NCI-H82 treated with DMSO at 0.1 percent for 48 hours (cell line): ENCODE data around the gene RAB27B.

Source experiments
- DNase-seq: peaks from one replicate; lab custom pipeline; 2025; ENCODE audit not compliant: unreplicated experiment; lab: John Stamatoyannopoulos, UW

Gene RAB27B

GRCh38 chr18:54859667-54860421 is 31.6 kb downstream of the RAB27B start:
- no peak for DNase-seq

- no peak for DNase-seq
These were observed 32.7 kb downstream of the RAB27B start for GRCh38 chr18:54860941-54861340.

DNA sequence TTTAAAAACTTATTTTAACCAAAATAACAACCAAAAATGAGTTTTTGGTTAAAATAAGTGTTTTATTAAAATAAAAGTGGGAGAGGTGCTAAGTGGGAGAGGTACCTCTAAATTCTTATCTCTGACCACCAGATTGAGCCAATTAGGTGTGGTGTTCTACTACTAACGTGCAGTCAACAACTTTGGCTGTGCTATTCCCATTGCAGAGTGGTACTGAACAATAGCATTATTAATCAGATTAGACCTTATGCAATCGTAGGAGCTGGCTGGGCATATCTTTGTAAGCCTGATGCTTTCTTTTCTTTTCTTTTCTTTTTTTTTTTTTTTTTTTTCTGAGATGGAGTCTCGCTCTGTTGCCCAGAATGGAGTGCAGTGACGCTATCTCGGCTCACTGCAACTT is 38.9 kb downstream of the RAB27B start:
- no peak for DNase-seq

DNA sequence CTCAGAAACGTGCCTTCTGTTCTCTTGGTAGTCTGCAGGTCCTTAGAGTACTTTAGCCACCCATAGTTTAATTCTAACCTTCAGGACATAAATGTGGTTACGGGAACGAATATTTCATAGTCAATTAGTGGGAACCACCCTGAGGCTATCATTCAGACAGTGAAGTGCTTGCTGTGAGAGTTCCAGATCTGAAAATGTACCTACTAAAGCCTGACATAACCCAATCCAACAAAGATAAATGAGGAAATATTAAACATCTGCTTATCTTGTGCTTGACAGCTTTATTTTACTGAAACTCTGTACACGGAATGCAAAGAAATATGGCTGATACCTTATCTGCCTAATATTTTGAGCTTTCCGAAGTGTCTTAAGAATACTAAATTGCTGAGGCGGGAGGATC is 43.0 kb downstream of the RAB27B start:
- DNase-seq: no peak

GRCh38 chr18:54872681-54873080 is 44.4 kb downstream of the RAB27B start:
- no peak for DNase-seq

DNA sequence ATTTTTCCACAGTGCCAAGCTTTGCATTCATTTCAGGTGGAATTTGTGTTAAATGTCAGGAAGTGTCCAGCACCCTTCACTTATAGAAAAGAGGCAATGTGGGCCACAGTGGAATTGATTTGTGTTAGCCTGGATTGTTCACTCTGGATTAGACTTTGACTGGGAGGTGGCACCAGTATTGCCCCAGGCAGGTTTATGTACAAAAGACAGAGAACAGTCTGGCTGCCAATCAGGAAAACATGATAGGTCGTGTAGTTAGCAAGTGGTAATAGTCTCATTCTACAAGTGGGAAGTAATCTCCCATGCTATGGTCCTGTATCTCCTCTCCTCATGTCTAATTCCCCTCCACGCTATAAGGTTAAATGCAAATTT is 45.6 kb downstream of the RAB27B start:
- no peak for DNase-seq

DNA sequence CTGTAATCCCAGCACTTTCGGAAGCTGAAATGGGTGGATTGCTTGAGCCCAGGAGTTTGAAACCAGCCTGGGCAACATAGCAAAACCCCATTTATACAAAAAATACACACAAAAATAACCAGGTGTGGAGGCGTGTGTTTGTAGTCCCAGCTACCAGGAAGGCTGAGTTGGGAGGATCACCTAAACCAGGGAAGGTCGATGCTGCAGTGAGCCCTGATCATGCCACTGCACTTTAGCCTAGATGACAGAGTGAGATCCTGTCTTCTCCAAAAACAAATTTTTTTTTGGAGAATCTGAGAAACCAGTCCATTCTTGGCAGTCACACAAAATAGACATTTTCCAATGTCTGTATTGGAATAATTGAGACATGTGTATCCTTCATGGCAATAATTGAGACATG is 46.8 kb downstream of the RAB27B start:
- DNase-seq: no peak

GRCh38 chr18:54877076-54877475 is 48.8 kb downstream of the RAB27B start:
- no peak for DNase-seq

DNA sequence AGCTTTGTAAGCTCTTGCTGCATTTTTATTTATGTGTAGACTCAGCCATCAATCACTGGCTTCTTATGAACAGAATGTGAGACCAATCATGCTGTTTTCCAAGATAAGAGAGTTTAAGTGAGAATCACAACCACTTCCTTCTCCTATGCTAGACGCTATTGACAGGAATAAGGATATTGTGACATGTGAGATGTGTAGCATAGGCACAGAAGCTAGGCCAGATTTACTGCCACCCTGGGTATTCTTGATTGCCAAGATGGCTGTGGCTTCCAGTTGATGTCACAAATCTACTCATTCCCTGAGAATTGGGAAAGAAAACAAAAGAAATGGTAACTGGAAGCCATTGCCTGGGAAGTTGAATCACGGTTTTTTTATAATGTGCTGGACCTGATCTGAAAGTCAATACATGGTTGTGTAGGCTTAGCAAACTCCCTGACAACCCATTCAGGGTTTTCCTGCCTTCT is 49.9 kb downstream of the RAB27B start:
- DNase-seq: no peak

GRCh38 chr18:54878659-54879358 is 50.5 kb downstream of the RAB27B start:
- DNase-seq: no peak

- no peak for DNase-seq
These were observed 51.4 kb downstream of the RAB27B start for GRCh38 chr18:54879691-54880090.

DNA sequence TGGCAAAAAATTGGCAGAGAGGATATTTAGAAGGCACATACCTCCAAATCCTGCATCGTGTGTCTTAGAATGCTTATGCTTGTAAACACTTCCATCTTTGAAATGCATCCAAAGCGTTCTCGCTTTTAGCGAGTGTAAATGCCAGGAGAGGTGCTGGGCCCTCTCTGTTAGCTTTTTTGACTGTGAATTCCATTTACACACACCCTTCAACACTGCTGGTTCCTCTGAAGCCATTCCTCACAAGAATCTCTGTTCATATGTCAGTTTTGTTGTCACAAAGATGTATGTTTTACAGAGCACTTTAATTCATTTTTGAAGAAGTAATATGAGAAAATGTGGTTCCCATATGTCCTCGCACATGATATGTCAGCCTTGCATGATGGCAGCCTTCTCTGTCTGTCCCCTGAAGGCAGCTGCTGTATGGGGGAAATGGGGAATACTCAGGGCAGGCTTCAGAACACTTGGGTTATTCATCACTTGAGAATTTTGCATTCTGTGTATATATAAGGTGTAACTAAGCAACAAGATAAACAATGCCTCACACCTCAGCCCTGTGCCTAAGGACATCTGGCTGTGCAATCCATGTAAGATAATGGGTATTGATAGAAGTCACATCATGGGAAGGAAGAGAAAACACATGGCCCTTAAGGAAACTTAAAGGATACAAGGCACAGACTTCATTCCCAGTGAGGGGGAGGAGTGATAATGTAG is 52.3 kb downstream of the RAB27B start:
- DNase-seq: no peak

DNA sequence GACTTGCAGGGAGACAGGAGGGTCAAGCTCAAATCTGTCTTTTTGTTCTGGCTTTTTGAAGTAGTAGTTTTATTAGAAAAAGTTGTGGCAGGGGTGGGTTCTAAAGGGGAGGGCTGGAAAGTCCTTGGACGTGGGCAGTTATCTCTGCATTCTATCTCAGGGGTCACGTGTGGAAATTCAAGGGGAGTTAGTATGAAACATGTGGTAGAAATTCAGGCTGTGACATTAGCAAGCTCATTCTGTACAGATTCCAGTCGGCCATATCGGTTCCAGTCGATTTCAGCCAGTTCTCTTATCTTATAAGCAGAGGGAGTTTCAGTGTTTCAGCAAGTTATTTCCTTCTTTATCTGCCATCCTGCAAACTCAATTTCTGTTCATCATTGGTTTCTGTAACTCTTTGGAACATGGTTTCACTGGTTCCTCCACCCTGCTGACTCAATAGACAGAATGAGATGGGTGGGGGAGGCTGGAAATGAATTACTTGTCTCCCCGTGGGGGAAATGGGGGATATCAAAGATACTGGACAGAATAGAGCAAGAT is 53.0 kb downstream of the RAB27B start:
- no peak for DNase-seq

- DNase-seq: no peak
These were observed 54.0 kb downstream of the RAB27B start for GRCh38 chr18:54882318-54882717.

- no peak for DNase-seq
These were observed 55.7 kb downstream of the RAB27B start for GRCh38 chr18:54883816-54884604.

DNA sequence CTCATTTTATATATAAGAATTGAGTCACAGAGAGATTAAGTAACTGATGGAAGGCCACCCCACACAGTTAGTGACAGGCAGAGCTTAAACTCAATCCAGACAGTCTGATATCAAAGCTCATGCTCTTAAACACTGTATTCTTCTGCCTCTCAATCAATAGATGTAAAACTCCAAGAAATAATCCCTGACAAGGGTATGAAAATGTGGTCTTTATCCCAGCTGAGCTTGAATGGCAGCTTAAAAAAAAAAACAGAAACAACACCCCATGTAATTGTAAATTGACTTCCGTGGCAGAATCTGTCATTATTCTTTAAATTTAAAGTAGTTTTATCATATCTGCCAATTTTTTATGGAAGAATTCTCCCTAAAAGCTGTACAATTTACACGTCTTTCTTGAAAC is 60.1 kb downstream of the RAB27B start:
- no peak for DNase-seq

- no peak for DNase-seq
These were observed 60.7 kb downstream of the RAB27B start for GRCh38 chr18:54888933-54889332.

DNA sequence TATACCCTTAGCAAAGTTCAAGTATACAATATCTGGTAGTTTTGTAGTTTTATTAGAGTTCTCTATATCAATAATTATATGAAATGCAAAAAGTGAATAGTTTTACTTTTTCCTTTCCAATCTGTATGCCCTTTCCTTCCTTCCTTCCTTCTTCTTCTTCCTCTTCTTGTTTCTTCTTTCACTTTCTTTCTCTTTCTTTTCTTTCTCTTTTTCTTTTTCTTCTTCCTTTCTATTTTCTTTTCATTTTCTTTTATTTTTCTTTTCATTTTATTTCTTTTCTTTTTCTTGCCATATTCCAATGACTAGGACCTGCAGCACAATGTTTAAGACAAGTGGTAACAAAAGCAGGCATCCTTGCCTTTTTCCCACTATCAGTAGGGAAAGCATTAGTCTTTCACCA is 71.2 kb downstream of the RAB27B start:
- no peak for DNase-seq

DNA sequence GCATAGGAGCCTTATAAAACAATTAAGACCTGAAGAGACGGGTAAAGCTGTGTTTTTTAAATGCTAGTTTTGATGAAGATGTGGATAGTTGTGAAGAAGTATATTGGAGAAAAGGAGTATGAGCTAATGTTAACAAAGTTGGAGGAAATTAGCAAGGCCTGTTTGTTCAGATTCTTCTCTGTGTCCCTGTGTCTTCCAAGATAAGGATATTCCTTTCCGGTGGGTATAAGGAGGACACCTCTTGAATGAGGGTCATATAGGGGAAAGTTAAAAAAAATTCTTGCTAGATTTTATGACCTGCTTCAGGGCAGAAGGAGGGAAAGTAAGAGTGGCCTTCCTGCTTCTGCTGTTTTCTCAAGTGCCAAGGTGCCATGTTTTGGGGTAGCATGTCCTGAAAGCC is 72.0 kb downstream of the RAB27B start:
- DNase-seq: no peak

DNA sequence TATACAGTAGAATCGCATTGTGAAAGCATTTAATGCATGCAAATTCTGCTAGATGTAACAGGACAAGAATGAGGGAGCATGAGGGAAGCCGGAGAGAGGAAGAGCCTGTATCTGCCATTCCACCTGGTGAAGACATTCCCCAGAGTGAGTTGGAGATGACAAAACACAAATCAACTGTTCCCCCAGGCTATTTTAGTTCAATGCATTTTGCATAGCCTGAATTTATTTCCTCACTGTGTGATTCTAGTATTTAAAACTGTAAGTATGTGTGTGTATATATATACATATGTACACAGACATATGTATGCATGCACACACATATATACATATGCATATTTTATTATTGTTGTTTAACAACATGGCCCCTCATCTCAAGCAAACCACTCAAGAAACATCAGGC is 76.3 kb downstream of the RAB27B start:
- no peak for DNase-seq

GRCh38 chr18:54905629-54906028 is 77.4 kb downstream of the RAB27B start:
- no peak for DNase-seq
